ENCODE results near the gene PDZK1IP1. TPM values are rescaled to one million over a fixed set of nuclear protein-coding genes. Genes with fewer than 3 reads are reported as not detected.
"Not testable (repeated sequence)": the region's sequence is repeated elsewhere in the genome, so short reads cannot be mapped to it uniquely, and the experiment has no call there.

Gene PDZK1IP1
- polyA plus RNA-seq, 3 donors, result 34.8 to 62.1 (median 37.8) TPM

GRCh38 chr1:47175227-47175934 lies 14.5 kb downstream of the PDZK1IP1 start:
- peak in 1 of 11 donors; percentile 43 for DNase-seq (ENCODE audit: extremely low read depth in 1 of 11, low read depth in 9 of 11, low spot score in 4 of 11)

- DNase-seq (ENCODE audit: extremely low read depth in 1 of 11, low read depth in 9 of 11, low spot score in 4 of 11), result no peak
Measured at GRCh38 chr1:47174656-47175020, 15.2 kb downstream of the PDZK1IP1 start.

- DNase-seq (ENCODE audit: extremely low read depth in 1 of 11, low read depth in 9 of 11, low spot score in 4 of 11), result no peak
Measured at GRCh38 chr1:47172782-47173181, 17.1 kb downstream of the PDZK1IP1 start.

- DNase-seq (ENCODE audit: extremely low read depth in 1 of 11, low read depth in 9 of 11, low spot score in 4 of 11), result no peak
Measured at GRCh38 chr1:47164552-47164951, 25.3 kb downstream of the PDZK1IP1 start.

- peak in 1 of 11 donors; percentile 38 for DNase-seq (ENCODE audit: extremely low read depth in 1 of 11, low read depth in 9 of 11, low spot score in 4 of 11)
Measured at GRCh38 chr1:47161298-47162040, 28.4 kb downstream of the PDZK1IP1 start.

GRCh38 chr1:47160716-47161115 lies 29.1 kb downstream of the PDZK1IP1 start:
- no peak for DNase-seq (ENCODE audit: extremely low read depth in 1 of 11, low read depth in 9 of 11, low spot score in 4 of 11)

- not testable (repeated sequence) for DNase-seq (ENCODE audit: extremely low read depth in 1 of 11, low read depth in 9 of 11, low spot score in 4 of 11)
Measured at GRCh38 chr1:47157957-47158356, 31.9 kb downstream of the PDZK1IP1 start.

GRCh38 chr1:47156457-47156856 lies 33.4 kb downstream of the PDZK1IP1 start:
- DNase-seq (ENCODE audit: extremely low read depth in 1 of 11, low read depth in 9 of 11, low spot score in 4 of 11), result not testable (repeated sequence)

- DNase-seq (ENCODE audit: extremely low read depth in 1 of 11, low read depth in 9 of 11, low spot score in 4 of 11), result not testable (repeated sequence)
Measured at GRCh38 chr1:47149162-47149561, 40.7 kb downstream of the PDZK1IP1 start.

- no peak for DNase-seq (ENCODE audit: extremely low read depth in 1 of 11, low read depth in 9 of 11, low spot score in 4 of 11)
Measured at GRCh38 chr1:47147047-47147785, 42.6 kb downstream of the PDZK1IP1 start.

- DNase-seq (ENCODE audit: extremely low read depth in 1 of 11, low read depth in 9 of 11, low spot score in 4 of 11), result not testable (repeated sequence)
Measured at GRCh38 chr1:47146495-47146894, 43.3 kb downstream of the PDZK1IP1 start.

GRCh38 chr1:47143654-47144053 lies 46.2 kb downstream of the PDZK1IP1 start:
- DNase-seq (ENCODE audit: extremely low read depth in 1 of 11, low read depth in 9 of 11, low spot score in 4 of 11), result not testable (repeated sequence)

GRCh38 chr1:47140358-47140757 lies 49.5 kb downstream of the PDZK1IP1 start:
- not testable (repeated sequence) for DNase-seq (ENCODE audit: extremely low read depth in 1 of 11, low read depth in 9 of 11, low spot score in 4 of 11)

GRCh38 chr1:47137925-47138615 lies 51.8 kb downstream of the PDZK1IP1 start:
- DNase-seq (ENCODE audit: extremely low read depth in 1 of 11, low read depth in 9 of 11, low spot score in 4 of 11), result no peak

- no peak for DNase-seq (ENCODE audit: extremely low read depth in 1 of 11, low read depth in 9 of 11, low spot score in 4 of 11)
Measured at GRCh38 chr1:47137198-47137597, 52.6 kb downstream of the PDZK1IP1 start, which contains the start of gene CYP4A22. Gene CYP4A22 (plus strand): TSS chr1:47137441. CDS start chr1:47137486, 45 bp downstream.
